ENCODE results near the gene SLC16A12.

The SLC16A12 gene

DNA sequence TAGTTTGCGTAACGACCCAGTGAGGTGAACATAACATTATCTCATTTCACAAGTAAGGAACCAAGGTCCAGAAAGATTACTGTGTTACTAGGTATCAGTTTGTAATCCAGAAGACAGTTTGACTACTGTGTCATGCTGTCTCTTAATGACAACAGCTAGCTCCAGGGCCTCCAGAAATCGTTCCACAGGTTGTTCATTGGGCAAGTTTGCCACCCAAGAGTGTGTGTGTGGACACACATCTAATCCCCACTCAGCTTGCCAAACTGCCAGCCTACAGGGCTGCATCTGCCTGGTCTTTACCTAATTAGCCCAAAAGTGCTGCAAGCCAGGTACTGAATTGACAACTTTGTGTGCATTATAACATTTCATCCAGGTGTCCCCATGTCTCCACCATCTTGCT is 27.9 kb upstream of the SLC16A12 start:
- no peak for DNase-seq (ENCODE audit: low read depth)

DNA sequence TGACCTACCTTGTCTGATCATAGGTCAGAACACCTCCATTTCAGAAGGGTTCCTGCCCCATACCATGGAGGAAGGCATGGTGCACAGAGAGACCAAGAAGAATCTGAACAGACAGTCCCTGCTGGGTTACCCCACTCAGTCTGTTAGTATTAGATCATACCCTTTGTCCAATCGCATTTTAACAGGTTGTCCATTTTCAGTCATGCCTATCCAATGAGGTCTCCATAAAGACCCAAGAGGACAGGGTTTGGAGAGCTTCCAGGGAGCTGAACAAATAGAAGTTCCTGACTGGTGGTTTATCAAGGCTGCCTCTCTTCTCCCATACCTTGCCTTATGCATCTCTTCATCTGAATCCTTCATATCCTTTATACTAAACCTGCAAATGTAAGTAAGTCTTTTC is 21.2 kb upstream of the SLC16A12 start:
- no peak overlapping the region for H3K4me3 ChIP-seq (ENCODE audit: low read depth, low read length)
- no peak for DNase-seq (ENCODE audit: low read depth)
- TF ChIP-seq, protein P1, sequence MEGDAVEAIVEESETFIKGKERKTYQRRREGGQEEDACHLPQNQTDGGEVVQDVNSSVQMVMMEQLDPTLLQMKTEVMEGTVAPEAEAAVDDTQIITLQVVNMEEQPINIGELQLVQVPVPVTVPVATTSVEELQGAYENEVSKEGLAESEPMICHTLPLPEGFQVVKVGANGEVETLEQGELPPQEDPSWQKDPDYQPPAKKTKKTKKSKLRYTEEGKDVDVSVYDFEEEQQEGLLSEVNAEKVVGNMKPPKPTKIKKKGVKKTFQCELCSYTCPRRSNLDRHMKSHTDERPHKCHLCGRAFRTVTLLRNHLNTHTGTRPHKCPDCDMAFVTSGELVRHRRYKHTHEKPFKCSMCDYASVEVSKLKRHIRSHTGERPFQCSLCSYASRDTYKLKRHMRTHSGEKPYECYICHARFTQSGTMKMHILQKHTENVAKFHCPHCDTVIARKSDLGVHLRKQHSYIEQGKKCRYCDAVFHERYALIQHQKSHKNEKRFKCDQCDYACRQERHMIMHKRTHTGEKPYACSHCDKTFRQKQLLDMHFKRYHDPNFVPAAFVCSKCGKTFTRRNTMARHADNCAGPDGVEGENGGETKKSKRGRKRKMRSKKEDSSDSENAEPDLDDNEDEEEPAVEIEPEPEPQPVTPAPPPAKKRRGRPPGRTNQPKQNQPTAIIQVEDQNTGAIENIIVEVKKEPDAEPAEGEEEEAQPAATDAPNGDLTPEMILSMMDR (IDR thresholded peaks at IDR 0.05; ENCODE audit: control insufficient read depth, extremely low read depth, insufficient read depth): no peak

More for the DNA sequence above, 27.9 kb upstream of the SLC16A12 start:
- TF ChIP-seq, protein P1 (IDR thresholded peaks at IDR 0.05; ENCODE audit: control insufficient read depth, extremely low read depth, insufficient read depth): no peak
- H3K4me3 ChIP-seq (ENCODE audit: low read depth, low read length): no peak overlapping the region

DNA sequence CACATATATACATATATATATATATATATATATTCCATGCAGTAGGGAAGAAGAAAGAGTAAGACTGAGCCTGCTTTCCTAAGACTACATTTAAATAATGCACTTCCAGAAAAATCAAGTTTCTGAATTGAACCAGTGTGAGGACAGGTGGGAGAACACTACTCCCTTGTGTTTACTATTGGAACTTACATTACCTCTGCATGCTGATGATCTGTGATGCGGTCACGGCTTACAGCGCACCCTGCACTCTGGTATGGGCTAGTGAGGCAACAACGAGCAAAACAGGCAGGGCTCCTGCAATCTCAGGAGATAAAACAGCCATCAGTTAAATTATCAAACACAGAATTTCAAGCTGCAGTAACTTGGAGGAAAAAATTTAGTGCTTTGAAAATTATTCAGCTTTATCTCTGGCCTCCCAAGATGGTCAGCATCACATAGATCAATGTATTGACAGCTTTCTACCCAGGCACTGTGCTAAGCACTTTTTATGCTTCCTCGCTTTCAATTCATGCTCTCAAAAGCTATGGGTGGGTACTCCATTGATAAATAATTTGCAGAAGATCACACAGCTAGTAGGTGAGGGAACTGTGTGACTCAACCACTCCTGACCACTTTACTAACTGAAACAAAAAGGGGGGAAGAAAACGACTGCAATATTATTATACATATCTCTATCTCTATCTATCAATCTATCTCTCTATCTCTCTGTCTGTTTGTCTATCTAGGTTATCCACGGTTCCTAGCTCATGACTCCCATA is 20.5 kb upstream of the SLC16A12 start:
- TF ChIP-seq, protein P1 (IDR thresholded peaks at IDR 0.05; ENCODE audit: control insufficient read depth, extremely low read depth, insufficient read depth): no peak
- no peak for DNase-seq (ENCODE audit: low read depth)
- H3K4me3 ChIP-seq (ENCODE audit: low read depth, low read length): no peak overlapping the region

DNA sequence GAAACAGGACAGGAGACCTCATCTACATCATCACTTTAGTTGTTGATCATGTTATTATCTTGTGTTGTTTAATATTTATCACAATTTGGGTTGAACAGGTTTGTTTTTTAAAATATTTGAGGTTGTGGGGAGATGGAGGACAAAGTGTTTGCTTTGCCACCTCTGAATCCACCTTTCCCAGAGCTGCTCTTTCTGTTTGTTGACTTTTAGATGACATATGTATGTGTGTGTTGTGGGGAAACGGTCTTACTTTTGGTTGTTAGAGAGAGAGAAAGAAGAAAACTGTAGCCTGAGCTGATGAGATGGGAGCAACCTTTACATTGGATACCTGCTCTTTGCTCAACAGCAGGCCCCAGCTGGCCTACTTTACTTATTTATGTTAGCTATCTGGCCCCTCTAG is 19.0 kb upstream of the SLC16A12 start:
- no peak overlapping the region for H3K4me3 ChIP-seq (ENCODE audit: low read depth, low read length)
- DNase-seq (ENCODE audit: low read depth): no peak
- TF ChIP-seq, protein P1 (IDR thresholded peaks at IDR 0.05; ENCODE audit: control insufficient read depth, extremely low read depth, insufficient read depth): no peak

DNA sequence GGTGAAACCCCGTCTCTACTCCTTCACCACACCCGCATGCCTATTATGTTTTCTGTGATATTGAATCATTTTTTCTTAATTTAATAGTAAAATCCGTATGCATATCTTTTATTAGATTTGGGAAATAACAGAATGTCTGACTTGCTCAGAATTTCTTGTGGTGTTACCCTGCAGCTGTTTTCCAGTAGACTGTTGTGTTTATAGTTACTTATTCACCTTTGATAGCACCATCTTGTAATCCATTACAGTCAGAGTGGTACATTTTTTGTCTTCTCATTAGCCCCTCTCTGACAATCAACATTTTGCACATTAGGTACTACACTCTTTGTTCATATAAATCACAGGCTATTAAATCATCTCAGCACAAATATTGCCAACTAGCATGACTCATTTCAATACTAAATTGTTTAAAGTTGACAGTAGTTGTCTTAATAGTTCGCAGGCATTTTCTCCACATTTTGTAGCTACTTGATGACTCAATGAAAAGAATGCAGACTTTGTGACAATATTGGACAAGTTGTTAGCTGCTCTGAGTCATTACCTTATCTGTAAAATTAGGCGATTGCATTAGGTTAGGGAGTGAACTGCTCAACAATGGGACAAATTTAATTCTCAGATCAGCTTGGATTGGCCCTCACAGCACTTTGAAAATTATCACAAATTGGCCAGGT is 17.8 kb upstream of the SLC16A12 start:
- no peak for DNase-seq (ENCODE audit: low read depth)
- no peak overlapping the region for H3K4me3 ChIP-seq (ENCODE audit: low read depth, low read length)
- TF ChIP-seq, protein P1 (IDR thresholded peaks at IDR 0.05; ENCODE audit: control insufficient read depth, extremely low read depth, insufficient read depth): no peak

DNA sequence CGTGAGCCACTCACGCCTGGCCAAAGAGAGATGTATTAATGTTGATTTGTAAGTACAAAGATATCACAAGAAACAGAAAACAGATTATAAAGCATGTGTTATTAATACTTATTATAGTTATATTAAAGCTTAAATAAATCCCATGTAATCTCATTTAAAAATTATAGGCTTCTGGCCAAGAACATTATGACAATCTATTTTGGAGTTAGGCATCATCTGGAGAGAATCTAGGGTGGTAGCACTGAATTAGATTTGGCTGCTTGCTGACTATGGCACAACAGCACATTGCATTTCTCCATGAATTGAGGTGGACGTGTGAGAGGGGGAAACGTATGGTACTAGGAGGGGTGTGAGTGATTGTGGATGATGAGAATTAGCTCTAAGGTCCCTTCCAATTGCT is 16.8 kb upstream of the SLC16A12 start:
- DNase-seq (ENCODE audit: low read depth): no peak
- H3K4me3 ChIP-seq (ENCODE audit: low read depth, low read length): no peak overlapping the region
- TF ChIP-seq, protein P1 (IDR thresholded peaks at IDR 0.05; ENCODE audit: control insufficient read depth, extremely low read depth, insufficient read depth): no peak

All from LNCaP clone FGC (cell line).